ENCODE results near the gene COP1.
"Not testable (repeated sequence)": the region's sequence is repeated elsewhere in the genome, so short reads cannot be mapped to it uniquely, and the experiment has no call there.

The COP1 gene

DNA sequence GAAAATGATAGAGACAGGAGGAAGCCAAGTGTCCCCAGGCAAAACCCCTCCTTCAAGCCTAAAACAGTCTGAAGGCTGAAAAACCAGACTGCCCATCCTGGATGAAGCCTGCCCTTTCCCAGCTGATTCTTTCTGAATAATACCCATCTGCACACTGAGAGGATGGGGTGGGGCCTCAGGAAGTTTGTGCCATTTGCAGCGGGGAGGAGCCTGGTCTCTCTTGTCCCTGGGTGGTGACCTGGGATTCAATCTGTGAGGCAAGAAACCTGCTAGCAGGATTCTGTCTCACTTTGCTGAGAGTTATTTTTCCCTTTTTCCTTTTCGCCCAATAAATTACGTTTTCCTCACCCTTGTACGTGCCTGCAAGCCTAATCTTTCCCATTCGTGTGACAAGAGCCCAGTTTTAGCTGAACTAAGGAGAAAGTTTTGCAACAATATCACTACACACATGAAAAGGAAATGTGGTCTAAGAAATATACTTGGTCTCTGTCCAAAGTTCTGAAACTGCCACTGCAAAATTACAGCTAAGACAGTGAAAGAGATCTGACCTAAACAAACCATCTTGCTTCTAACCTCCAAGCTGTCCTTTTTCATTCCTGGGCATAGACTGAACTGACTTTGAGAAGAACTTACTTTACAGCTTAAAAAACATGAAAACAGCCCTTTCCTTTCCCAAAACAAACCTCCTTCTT is 105.0 kb downstream of the COP1 start:
- H3K4me1 ChIP-seq = no peaks in the 10 kb centered on the region
- H3K9me3 ChIP-seq = no peaks in the 10 kb centered on the region
- TF ChIP-seq Cebpa-rat (IDR thresholded peaks at IDR 0.05) = no peak
- H3K36me3 ChIP-seq = peaks cover 60% of the 10 kb centered on the region
- H3K9ac ChIP-seq = no peak overlapping the region
- H3K4me3 ChIP-seq = no peak overlapping the region
- H4K20me1 ChIP-seq = peaks cover 68% of the 10 kb centered on the region
- H3K27me3 ChIP-seq = no peaks in the 10 kb centered on the region
- no peak overlapping the region for H3K27ac ChIP-seq
- no peak overlapping the region for H3K4me2 ChIP-seq

DNA sequence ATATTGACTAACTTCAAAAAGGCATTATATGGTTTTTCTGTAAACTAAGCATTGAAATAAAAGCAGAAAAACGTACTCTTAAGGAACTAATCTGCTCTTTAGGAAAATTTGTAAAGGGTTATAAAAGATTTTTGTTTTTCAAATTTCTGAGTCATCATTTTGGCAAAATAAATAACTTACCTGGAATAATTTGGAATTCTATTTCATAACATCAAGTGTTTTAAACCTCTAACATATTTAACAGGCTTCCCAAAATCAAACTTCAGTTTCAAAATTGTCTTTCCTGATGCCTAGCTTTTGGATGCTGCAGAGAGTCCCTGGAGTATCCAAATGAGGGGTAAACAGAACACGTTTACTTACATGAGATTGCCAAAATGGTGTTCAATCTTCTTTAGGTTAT is 108.5 kb downstream of the COP1 start:
- Histone ChIP-seq H3K9me3 (no peaks in the 10 kb centered on the region), H3K4me3 (no peak overlapping the region), H3K4me2 (no peak overlapping the region), H3K27me3 (no peaks in the 10 kb centered on the region), H4K20me1 (peaks cover 51% of the 10 kb centered on the region), H3K27ac (no peak overlapping the region), H3K9ac (no peak overlapping the region), H3K36me3 (peaks cover 66% of the 10 kb centered on the region), H3K4me1 (no peaks in the 10 kb centered on the region)
- no peak for TF ChIP-seq Cebpa-rat (IDR thresholded peaks at IDR 0.05)

GRCh38 chr1:176096015-176096414 is 111.1 kb downstream of the COP1 start:
- Histone ChIP-seq H3K4me1 (no peaks in the 10 kb centered on the region), H3K36me3 (peaks cover 49% of the 10 kb centered on the region), H3K27me3 (no peaks in the 10 kb centered on the region), H3K4me3 (no peak overlapping the region), H3K27ac (no peak overlapping the region), H3K9me3 (no peaks in the 10 kb centered on the region), H3K4me2 (no peak overlapping the region), H4K20me1 (peaks cover 26% of the 10 kb centered on the region), H3K9ac (no peak overlapping the region)
- no peak for TF ChIP-seq Cebpa-rat (IDR thresholded peaks at IDR 0.05)

DNA sequence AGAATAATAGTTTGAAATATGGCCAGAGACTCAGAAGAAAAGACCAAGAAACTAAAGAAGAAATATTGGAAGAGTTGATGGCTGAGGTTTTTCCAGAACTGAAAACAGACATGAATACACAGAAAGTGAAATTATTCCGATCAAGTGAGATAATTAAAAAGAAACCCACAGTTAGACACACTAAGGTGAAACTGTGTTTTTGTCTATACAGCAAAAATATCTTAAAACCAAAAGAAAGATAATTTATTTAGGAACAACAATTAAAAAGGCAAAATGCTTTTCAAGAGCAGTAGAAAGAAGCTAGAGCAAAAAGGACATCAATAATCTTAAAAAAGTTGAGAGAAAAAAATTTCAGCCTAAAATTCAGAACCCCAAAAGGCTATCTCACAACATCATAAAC is 116.3 kb downstream of the COP1 start:
- Histone ChIP-seq H3K4me1 (no peaks in the 10 kb centered on the region), H3K4me3 (no peak overlapping the region), H3K36me3 (peaks cover 42% of the 10 kb centered on the region), H3K9me3 (peaks cover 20% of the 10 kb centered on the region), H3K27ac (no peak overlapping the region), H3K4me2 (no peak overlapping the region), H3K9ac (no peak overlapping the region), H3K27me3 (no peaks in the 10 kb centered on the region), H4K20me1 (peaks cover 6% of the 10 kb centered on the region)
- no peak for TF ChIP-seq Cebpa-rat (IDR thresholded peaks at IDR 0.05)

- H3K27me3 ChIP-seq, H3K4me2 ChIP-seq, H3K27ac ChIP-seq, H3K9ac ChIP-seq, H3K4me3 ChIP-seq, H3K4me1 ChIP-seq, H4K20me1 ChIP-seq: not testable (repeated sequence)
- H3K9me3 ChIP-seq = peaks cover 20% of the 10 kb centered on the region
- peaks cover 41% of the 10 kb centered on the region for H3K36me3 ChIP-seq
These were observed 119.3 kb downstream of the COP1 start for GRCh38 chr1:176087746-176088145.

- H3K27ac ChIP-seq = no peak overlapping the region
- peaks cover 29% of the 10 kb centered on the region for H3K9me3 ChIP-seq
- no peak overlapping the region for H3K4me2 ChIP-seq
These were observed 133.4 kb downstream of the COP1 start for GRCh38 chr1:176073524-176074157.

DNA sequence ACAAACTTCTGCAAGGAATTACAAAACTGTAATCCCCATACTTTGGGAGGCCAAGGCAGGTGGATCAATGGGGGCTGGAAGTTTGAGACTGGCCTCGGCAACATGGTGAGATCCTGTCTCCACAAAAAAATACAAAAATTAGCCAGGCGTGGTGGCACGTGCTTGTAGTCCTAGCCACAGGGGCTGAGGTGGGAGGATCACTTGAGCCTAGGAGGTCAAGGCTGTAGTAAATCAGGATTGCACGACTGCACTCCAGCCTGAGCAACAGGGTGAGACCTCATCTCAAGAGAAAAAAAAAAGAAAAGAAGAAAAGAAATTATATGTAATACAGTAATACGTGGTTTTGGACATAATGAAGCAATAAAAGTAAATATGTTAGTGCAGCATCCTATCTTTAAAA is 138.2 kb downstream of the COP1 start:
- no peak for TF ChIP-seq Cebpa-rat (IDR thresholded peaks at IDR 0.05)
- no peak overlapping the region for H3K9ac ChIP-seq

More at GRCh38 chr1:176073524-176074157, 133.4 kb downstream of the COP1 start:
- TF ChIP-seq Cebpa-rat (IDR thresholded peaks at IDR 0.05) = no peak
- no peaks in the 10 kb centered on the region for H3K27me3 ChIP-seq
- H3K4me1 ChIP-seq = 0 out of 2 replicates have a peak, but pooled peaks cover 5% of the 10 kb centered on the region
- peaks cover 38% of the 10 kb centered on the region for H4K20me1 ChIP-seq
- no peak overlapping the region for H3K4me3 ChIP-seq
- H3K9ac ChIP-seq = no peak overlapping the region
- peaks cover 61% of the 10 kb centered on the region for H3K36me3 ChIP-seq

GRCh38 chr1:176068256-176068655 is 138.8 kb downstream of the COP1 start:
- 0 out of 2 replicates have a peak, but pooled peaks cover 5% of the 10 kb centered on the region for H3K4me1 ChIP-seq
- H3K27me3 ChIP-seq = no peaks in the 10 kb centered on the region
- no peak overlapping the region for H3K9ac ChIP-seq
- no peak for TF ChIP-seq Cebpa-rat (IDR thresholded peaks at IDR 0.05)
- H3K36me3 ChIP-seq = peaks cover 51% of the 10 kb centered on the region
- H3K27ac ChIP-seq = no peak overlapping the region
- peaks cover 31% of the 10 kb centered on the region for H4K20me1 ChIP-seq
- H3K4me2 ChIP-seq = no peak overlapping the region
- H3K4me3 ChIP-seq = no peak overlapping the region
- H3K9me3 ChIP-seq = no peaks in the 10 kb centered on the region

More for the DNA sequence above, 138.2 kb downstream of the COP1 start:
- no peaks in the 10 kb centered on the region for H3K9me3 ChIP-seq
- no peak overlapping the region for H3K27ac ChIP-seq
- H3K4me3 ChIP-seq = no peak overlapping the region
- H3K4me1 ChIP-seq = 0 out of 2 replicates have a peak, but pooled peaks cover 5% of the 10 kb centered on the region
- H4K20me1 ChIP-seq = peaks cover 37% of the 10 kb centered on the region
- peaks cover 54% of the 10 kb centered on the region for H3K36me3 ChIP-seq
- H3K27me3 ChIP-seq = no peaks in the 10 kb centered on the region
- no peak overlapping the region for H3K4me2 ChIP-seq

DNA sequence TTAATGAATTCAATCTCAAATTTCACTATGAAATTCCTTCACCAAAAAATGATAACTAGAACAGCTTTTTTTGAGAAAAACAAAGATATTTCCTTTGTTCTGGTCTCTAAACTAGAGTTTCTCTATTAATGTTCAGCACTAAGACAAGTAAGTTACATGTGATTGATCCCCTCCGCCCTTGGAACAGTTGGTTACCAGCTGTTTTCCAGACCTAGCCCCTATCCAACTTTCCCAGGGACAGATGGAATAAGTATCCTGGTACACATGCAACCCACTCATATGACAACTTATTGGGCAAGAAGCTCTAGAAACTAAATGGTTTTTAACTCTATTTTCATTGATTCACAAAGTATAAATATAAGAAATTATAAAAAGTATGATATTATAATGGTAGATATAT is 140.4 kb downstream of the COP1 start:
- no peak for TF ChIP-seq Cebpa-rat (IDR thresholded peaks at IDR 0.05)
- Histone ChIP-seq H3K9me3 (no peaks in the 10 kb centered on the region), H3K4me3 (no peak overlapping the region), H4K20me1 (peaks cover 26% of the 10 kb centered on the region; the same call in 1 of the 2 replicates), H3K9ac (no peak overlapping the region), H3K4me1 (0 out of 2 replicates have a peak, but pooled peaks cover 5% of the 10 kb centered on the region), H3K4me2 (no peak overlapping the region), H3K27ac (no peak overlapping the region), H3K36me3 (peaks cover 49% of the 10 kb centered on the region), H3K27me3 (no peaks in the 10 kb centered on the region)

DNA sequence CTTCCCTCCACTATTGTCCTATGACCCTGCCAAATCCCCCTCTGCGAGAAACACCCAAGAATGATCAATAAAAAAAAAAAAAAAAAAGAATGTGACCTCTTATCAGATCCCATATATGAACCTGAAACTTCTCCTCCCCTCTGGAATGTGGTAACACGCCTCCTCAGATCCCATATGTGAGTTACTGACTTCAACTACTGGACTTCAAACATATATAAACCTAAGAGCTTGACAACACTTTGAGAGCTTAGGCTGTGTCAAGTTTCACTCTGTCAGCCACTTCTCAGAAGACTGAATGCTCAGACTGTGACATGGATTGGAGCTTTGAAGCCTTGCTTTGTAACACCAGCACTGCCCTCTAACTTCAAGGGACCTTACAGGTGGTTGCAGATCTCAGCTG is 148.4 kb downstream of the COP1 start:
- no peak overlapping the region for H3K9ac ChIP-seq
- H3K4me2 ChIP-seq = no peak overlapping the region
- H3K36me3 ChIP-seq = peaks cover 8% of the 10 kb centered on the region; the same call in 1 of the 2 replicates
- no peak overlapping the region for H3K27ac ChIP-seq
- H3K4me3 ChIP-seq = no peak overlapping the region
- H3K27me3 ChIP-seq = no peaks in the 10 kb centered on the region
- H4K20me1 ChIP-seq = 0 out of 2 replicates have a peak, but pooled peaks cover under 1% of the 10 kb centered on the region
- no peaks in the 10 kb centered on the region for H3K4me1 ChIP-seq
- TF ChIP-seq Cebpa-rat (IDR thresholded peaks at IDR 0.05) = no peak
- H3K9me3 ChIP-seq = no peaks in the 10 kb centered on the region
